ENCODE data around the gene NABP2. TPM values are rescaled to one million over a fixed set of nuclear protein-coding genes. Genes with fewer than 3 reads are reported as not detected.

Gene NABP2
- total RNA-seq, 2 donors from 2014 or later, result 11.9 to 16.3 TPM

DNA sequence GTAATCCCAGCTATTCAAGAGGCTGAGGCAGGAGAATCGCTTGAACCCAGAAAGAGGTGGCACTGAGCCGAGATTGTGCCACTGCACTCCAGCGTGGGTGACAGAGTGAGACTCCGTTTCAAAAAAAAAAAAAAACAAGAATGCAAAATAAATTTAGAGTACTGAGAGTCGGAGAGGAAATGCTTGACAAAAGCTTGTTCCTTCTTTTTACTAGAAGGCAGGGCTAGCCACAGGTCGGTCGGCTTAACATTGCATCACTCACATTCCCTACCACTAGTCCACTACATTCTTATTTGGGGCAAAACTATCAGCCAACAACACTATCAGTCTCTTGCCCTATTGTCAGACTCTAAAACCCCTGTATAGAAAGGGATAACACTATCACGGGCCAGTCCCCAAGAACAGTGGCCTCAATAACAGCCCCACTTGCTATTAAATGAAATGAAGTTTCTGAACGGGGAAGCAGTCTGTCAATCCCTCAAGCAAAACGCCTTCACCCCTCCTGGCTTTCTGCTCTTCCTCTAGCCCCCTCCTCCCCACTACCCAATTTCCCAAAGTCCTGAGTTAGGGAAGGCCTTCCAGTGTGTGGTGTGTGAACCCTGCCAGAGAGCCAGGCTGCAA is 3.4 kb upstream of the NABP2 start:
- WGBS, 2 donors, result 4 to 6% methylated on average over 10 of the region's 10 CpGs

DNA sequence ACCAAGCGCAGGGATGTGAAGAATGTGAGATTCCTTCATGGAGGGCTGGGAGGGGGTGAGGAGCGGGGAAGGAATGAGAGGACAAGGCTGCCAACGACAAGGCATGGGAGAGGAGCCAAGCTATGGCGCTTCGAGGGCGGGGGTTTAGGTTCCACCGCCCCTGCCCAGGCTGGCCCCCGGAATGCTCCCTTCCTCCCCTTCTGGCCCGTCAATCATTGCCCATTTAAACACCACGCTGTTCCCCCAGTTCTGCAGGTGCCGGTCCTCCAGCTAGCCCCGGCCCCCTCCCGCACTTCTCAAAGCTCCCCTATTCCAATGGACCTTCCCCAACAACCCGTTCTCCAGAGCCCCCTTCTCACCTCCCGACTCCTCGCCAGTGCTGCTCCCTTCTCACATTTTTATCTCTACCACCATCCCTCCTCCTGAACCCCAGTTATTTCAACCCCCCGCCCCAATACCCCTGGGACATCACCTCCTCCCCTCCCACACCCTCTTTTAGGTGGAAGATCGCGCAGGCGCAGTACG is 2.8 kb upstream of the NABP2 start:
- Histone ChIP-seq H3K4me3 (peak overlapping the region; percentile 52 to 66), H3K9me3 (no peaks in the 10 kb centered on the region), H3K27ac (peak overlapping the region; percentile 96 to 98 (median 98)), H3K27me3 (no peaks in the 10 kb centered on the region), H3K4me1 (peaks cover 49% of the 10 kb centered on the region), H3K36me3 (replicated peaks in 1 of 2; ENCODE audit: insufficient read depth in 1 of 2, low read depth in 2 of 2) (no peaks in the 10 kb centered on the region)
- ATAC-seq (no peak), DNase-seq (peak; percentile 58 to 67 (median 62))
- WGBS, 2 donors, result 0 to 1% methylated on average over 20 to 21 of the region's 21 CpGs
- intact Hi-C loops (cut with DNase I), result no loop called here
- TF ChIP-seq, protein P1, sequence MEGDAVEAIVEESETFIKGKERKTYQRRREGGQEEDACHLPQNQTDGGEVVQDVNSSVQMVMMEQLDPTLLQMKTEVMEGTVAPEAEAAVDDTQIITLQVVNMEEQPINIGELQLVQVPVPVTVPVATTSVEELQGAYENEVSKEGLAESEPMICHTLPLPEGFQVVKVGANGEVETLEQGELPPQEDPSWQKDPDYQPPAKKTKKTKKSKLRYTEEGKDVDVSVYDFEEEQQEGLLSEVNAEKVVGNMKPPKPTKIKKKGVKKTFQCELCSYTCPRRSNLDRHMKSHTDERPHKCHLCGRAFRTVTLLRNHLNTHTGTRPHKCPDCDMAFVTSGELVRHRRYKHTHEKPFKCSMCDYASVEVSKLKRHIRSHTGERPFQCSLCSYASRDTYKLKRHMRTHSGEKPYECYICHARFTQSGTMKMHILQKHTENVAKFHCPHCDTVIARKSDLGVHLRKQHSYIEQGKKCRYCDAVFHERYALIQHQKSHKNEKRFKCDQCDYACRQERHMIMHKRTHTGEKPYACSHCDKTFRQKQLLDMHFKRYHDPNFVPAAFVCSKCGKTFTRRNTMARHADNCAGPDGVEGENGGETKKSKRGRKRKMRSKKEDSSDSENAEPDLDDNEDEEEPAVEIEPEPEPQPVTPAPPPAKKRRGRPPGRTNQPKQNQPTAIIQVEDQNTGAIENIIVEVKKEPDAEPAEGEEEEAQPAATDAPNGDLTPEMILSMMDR (IDR thresholded peaks at IDR 0.05), result no peak
- no peak for TF ChIP-seq POLR2A (IDR thresholded peaks at IDR 0.05)

More for the DNA sequence above, 3.4 kb upstream of the NABP2 start:
- Histone ChIP-seq H3K4me3 (peak overlapping the region; percentile 52 to 66), H3K27ac (peak overlapping the region; percentile 96 to 98 (median 98)), H3K9me3 (no peaks in the 10 kb centered on the region), H3K36me3 (replicated peaks in 1 of 2; ENCODE audit: insufficient read depth in 1 of 2, low read depth in 2 of 2) (no peaks in the 10 kb centered on the region), H3K27me3 (no peaks in the 10 kb centered on the region), H3K4me1 (peaks cover 52% of the 10 kb centered on the region)
- DNase-seq, result peak in 2 of 4 donors; percentile 7 to 41
- TF ChIP-seq, protein P1 (IDR thresholded peaks at IDR 0.05), result no peak
- TF ChIP-seq POLR2A (IDR thresholded peaks at IDR 0.05), result no peak
- no peak for ATAC-seq
- intact Hi-C loops (cut with DNase I), result no loop called here

DNA sequence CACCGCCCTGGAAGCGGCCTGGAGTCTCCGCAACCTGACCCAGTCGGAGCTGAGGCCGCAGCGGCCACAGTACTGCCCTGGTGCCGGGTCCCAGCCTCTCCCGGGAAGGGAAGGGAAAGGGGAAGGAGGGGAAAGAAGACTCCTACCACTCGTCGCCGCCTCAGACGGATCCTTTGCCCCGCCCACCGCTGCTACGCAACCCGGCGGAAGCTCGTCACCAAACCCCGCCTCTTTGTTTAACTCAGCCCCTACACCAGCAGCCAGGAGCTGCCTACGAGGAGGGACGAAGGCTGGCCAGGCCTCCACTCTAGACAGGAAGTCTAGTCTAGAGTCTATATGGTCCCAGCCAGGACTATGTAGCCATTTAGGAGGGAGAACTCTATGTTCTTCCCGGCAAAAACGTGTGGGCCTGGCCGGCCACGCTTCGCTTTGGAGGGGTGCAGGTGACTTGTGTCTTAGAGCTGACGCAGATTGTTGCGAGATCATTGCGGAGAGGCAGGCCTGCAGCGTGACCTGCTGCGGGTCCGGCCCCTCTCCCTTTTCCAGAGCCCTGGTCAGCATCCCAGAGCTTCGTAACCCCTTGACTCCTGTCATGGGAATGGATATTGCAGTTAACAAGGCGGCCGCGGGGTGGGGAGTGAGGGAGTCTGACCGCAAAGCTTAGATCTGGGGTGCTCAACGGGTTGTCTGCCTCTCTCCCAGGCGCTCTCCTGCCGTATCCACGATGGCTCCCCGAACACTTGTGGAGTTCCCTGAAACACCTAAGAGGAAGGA is 2.2 kb upstream of the NABP2 start, which contains the start of gene RNF41:
RNF41 (minus strand) TSS at position 166 of the 774 bp plus-strand sequence. CDS start 7,875 bp downstream, outside the sequence.
- peak within 1 kb of the TSS; percentile 96 to 98 (median 98) for H3K27ac ChIP-seq
- H3K4me3 ChIP-seq, result peak within 1 kb of the TSS; percentile 52 to 66
- H3K27me3 ChIP-seq, result no peaks in the 10 kb centered on the region
- 0 to 1% methylated on average over 11 to 42 of the region's 42 CpGs for WGBS, 2 donors
- ATAC-seq (peak; percentile 85), DNase-seq (peak; percentile 98 to 99 (median 98))
- TF ChIP-seq POLR2A (IDR thresholded peaks at IDR 0.05), result peak; percentile 94 to 98 (median 98)
- TF ChIP-seq, protein P1 (IDR thresholded peaks at IDR 0.05), result peak in 2 of 7 experiments; percentile 24 to 27
- H3K9me3 ChIP-seq, result no peaks in the 10 kb centered on the region
- H3K36me3 ChIP-seq (replicated peaks in 1 of 2; ENCODE audit: insufficient read depth in 1 of 2, low read depth in 2 of 2), result no peaks in the 10 kb centered on the region
- intact Hi-C loops (cut with DNase I), result no loop called here
- H3K4me1 ChIP-seq, result peaks cover 45% of the 10 kb centered on the region

DNA sequence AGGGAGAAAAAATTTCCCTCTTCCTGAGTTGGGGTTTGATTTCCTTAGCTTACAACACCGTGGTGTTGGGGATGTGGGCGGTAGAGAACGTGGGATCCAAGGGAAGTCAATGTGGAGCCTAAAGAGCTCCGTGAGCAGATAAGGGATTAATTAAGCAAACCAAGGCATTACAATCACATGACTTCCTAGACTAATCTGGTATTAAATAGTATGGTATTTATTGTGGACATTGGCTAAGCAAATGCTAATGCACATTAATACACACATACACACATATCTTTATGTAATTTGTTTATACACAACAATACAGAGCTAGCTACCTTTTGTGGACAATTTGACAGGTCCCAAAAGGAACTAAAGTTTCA is 1.6 kb upstream of the NABP2 start:
- peak overlapping the region; percentile 9 to 66 for H3K4me3 ChIP-seq
- H3K9me3 ChIP-seq, result no peaks in the 10 kb centered on the region
- TF ChIP-seq, protein P1 (IDR thresholded peaks at IDR 0.05), result peak in 1 of 7 experiments; percentile 3
- no peak for TF ChIP-seq POLR2A (IDR thresholded peaks at IDR 0.05)
- peak overlapping the region; percentile 96 to 98 (median 98) for H3K27ac ChIP-seq
- intact Hi-C loops (cut with DNase I), result no loop called here
- H3K4me1 ChIP-seq, result peaks cover 45% of the 10 kb centered on the region
- DNase-seq (no peak), ATAC-seq (no peak)
- no peaks in the 10 kb centered on the region for H3K36me3 ChIP-seq (replicated peaks in 1 of 2; ENCODE audit: insufficient read depth in 1 of 2, low read depth in 2 of 2)
- WGBS, 2 donors, result 8 to 11% methylated on average over 4 of the region's 4 CpGs
- no peaks in the 10 kb centered on the region for H3K27me3 ChIP-seq
